ENCODE results near the gene KRTAP4-4.

GRCh38 chr17:41150026-41150425 lies 10.5 kb downstream of the KRTAP4-4 start:
- TF ChIP-seq CTCF (IDR thresholded peaks at IDR 0.05; ENCODE audit: low read length) (no peak), EZH2 (IDR thresholded peaks at IDR 0.05; ENCODE audit: borderline replicate concordance, low read length) (no peak)

All from OCI-LY1 (cell line).